HTR-8/SVneo (cell line): Measurements from ENCODE around the gene TEAD2.
"Not testable (repeated sequence)": the region's sequence is repeated elsewhere in the genome, so short reads cannot be mapped to it uniquely, and the experiment has no call there.

Source experiments
- DNase-seq: peaks from one replicate; pipeline ENCODE4 v3.0.0; 2011; ENCODE audit warnings: low spot score, mixed read lengths; ENCODE audit not compliant: insufficient read length
- FAIRE-seq: peaks from 2 replicates; lab custom pipeline; 2011; peaks lifted over from hg19 to GRCh38; lab: Jason Lieb, UNC

TEAD2 gene

DNA sequence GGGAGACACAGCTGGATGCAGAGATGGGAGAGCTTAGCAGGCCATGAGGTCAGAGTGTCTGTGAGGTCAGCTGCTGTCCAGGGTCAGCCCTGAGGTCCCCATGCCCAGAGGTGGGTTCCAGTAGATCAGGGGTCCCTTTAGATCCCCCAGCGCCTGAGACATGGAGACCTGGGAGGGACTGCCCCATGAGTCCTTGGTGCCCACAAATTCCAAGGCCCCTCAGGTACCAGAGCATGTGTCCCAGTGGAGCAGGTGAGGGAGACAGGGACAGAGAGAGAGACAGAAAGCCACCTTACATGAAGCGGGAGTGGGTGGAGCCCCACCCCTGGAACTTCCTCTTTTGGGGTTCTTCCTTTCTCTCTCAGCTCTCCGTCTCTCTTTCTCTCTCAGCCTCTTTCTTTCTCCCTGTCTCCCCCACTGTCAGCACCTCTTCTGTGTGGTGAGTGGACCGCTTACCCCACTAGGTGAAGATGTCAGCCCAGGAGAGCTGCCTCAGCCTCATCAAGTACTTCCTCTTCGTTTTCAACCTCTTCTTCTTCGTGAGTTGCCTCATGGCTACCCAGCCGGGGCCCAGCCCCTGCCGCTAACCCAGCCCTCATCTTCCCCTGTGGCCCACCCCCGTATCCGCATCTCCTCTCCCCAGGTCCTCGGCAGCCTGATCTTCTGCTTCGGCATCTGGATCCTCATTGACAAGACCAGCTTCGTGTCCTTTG, 27.0 kb downstream of the TEAD2 start, which contains the start of gene CD37:
TSS of gene CD37 (plus strand) at position 336 of the 713 bp plus-strand sequence. CDS start at position 471, 135 bp downstream.
- no peak for FAIRE-seq
- DNase-seq: no peak

DNA sequence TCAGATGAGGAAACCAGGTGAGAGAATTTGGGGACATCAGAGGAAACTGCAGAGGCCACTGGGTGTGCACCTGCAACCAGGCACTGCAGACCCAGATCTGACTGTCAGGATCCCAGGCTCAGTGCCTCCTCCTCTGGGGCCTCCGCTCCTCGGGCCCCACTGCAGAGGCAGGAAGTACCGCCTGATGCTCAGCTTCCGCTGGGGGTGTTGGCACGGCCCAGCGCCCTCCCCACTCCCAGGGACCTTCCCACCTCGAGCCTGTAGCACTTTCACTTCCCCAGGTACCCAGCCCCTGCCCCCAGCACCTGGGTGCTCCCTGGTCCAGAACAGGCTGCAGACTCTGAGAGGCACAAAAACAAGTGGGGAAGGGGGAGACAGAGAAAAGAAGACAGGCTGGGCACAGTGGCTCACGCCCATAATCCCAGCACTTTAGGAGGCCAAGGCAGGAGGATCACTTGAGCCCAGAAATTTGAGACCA, 28.4 kb downstream of the TEAD2 start:
- FAIRE-seq (no peak), DNase-seq (no peak)

DNA sequence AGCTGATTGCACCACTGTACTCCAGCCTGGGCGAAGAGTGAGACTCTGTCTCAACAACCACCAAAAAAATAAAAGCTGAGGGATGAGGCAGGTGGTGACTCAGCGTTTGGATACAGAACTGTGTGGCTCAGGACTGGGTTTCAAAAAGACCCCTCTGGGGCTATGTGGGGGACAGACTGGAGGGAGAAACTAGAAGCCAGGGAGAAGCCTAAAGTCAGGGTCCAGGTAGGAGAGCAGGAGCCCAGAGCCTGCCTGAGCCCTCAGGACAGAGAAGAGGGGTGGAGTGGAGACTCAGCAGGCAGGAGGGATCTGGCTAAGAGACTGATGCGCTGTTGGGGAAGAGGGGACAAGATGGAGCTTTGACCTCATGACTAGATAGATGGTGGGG, 28.8 kb downstream of the TEAD2 start:
- no peak for FAIRE-seq

DNA sequence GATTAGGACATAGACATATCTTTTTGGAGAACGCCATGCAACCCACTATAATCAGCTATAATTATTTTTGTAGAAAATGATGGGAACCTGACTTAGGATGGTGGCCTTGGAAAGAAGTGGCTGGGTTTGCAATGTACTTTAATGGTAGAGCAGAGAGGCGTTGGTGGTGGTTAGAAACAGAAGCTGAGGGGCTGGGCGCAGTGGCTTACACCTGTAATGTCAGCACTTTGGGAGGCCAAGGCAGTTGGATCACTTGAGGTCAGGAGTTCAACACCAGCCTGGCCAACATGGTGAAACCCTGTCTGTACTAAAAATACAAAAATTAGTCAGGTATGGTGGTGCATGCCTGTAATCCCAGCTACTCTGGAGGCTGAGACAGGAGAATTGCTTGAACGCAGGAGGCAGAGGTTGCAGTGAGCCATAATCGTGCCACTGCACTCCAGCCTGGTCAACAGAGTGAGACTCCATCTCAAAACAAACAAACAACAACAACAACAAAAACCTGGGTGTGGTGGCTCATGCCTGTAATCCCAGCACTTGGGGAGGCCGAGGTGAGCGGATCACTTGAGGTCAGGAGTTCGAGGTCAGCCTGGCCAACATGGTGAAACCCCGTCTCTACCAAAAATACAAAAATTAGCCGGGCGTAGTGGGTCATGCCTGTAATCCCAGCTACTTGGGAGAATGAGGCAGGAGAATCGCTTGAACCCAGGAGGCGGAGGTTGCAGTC, 29.4 kb downstream of the TEAD2 start:
- not testable (repeated sequence) for DNase-seq, FAIRE-seq

More for the DNA sequence above, 28.8 kb downstream of the TEAD2 start:
- no peak for DNase-seq

DNA sequence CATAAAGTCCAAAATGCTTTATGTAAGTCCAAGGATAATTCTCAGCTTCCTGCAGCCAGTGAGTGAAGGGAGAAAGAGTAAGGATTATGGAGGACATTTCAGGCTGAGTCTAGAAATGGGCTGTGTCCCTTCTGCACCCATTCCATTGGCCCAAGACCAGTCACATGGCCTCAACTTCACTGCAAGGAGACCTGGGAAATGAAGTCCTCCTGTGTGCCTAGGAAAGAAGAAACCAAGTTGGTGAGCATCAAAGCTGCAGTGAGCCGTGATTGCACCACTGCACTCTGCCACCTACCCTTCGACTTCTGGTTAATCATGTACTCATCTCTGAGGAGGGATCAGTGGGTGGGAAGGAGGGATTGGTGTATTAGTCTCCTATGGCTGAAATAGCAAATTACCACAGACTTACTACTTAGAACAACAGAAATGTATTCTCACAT, 30.6 kb downstream of the TEAD2 start:
- FAIRE-seq (no peak), DNase-seq (peak; percentile 38)

DNA sequence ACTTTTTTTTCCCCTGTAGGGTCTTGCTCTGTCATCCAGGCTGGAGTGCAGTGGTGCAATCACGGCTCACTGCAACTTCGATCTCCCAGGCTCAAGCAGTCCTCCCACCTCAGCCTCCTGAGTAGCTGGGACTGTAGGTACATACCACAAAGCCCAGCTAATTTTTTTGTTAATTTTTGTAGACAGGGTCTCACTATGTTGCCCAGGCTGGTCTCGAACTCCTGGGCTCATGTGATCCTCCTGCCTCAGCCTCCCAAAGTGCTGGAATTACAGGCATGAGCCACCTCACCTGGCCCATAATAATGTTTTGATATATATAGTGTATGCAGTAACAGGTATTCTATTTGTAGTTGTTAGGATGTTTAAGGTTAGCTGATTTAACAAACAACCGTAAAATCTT, 31.0 kb downstream of the TEAD2 start:
- not testable (repeated sequence) for FAIRE-seq, DNase-seq

DNA sequence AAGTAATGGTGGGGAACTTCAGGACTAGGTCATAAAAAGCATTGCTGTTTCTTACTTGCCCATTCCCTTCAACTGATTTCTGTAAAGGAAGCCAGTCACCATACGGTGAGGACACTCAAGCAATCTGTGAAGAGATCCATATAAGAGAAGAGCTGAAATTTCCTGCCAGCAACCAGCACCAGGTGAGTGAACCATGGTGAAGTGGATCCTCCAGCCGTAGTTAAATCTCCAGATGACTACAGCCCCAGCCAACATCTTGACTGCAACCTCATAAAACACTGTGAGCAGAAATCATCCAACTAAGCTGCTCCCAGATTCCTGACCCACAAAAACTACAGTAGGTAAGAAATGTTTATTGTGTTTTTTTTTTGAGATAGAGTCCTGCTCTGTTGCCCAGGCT, 33.5 kb downstream of the TEAD2 start:
- no peak for DNase-seq
- FAIRE-seq: no peak

DNA sequence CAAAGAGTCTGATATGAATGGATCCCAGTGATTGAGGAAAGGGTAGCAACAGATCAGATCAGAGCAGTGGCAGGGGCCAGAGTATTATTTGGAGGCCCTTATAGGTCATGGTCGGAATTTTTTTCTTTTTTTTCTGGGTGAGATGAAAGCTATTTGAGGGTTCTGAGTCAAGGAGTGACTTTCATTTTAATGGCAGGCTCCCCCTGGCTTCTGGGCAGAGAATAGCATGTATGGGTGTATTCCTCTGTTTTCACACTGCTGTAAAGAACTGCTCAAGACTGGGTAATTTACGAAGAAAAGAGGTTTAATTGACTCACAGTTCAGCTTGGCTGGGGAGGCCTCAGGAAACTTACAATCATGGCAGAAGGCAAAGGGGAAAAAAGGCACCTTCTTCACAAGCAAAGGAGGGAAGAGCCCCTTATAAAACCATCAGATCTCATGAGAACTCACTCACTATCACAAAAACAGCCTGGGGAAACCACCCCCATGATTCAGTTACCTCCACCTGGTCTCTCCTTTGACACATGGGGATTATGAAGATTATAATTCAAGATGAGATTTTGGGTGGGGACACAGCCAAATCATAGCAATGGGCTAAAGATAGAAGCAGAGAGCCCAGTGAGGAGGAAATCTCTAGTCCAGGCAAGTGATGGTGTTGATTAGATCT, 34.2 kb downstream of the TEAD2 start:
- peak; percentile 35 for DNase-seq
- no peak for FAIRE-seq

DNA sequence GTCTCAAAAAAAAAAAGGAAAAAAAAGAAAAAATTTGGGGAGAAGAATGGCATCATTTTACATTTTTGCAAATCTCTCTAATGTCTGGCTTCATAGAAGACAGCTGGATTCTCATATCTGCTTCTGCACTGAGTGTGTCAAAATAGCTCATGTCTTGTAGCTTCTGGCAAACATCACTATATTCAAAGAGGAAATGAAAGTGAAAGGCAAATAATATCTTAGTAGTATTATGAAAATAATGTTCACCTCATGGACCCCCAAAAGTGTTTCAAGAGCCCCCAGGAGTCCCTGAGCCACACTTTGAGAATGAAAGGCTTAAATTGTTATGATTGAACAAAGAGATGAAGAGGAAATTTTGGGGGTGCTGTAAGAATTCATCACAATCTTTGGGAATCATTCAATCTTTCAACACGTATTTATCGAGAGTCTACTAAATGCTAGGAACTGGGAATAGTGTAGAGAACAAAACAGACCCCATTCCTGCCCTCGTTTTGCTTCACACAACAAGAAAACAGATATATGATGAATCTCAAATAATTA, 36.0 kb downstream of the TEAD2 start:
- FAIRE-seq: no peak
- no peak for DNase-seq

DNA sequence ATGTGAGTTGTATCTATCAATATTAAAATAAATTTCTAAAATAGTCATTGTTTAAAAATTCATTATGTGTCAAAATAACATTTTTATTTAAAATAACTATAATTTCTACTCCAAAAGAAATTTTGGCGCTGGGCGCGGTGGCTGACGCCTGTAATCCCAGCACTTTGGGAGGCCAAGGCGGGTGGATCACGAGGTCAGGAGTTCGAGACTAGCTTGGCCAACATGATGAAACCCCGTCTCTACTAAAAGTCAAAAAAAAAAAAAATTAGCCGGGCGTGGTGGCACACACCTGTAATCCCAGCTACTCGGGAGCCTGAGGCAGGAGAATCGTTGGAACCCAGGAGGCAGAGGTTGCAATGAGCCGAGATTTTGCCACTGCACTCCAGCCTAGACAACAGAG, 36.5 kb downstream of the TEAD2 start:
- FAIRE-seq: not testable (repeated sequence)

DNA sequence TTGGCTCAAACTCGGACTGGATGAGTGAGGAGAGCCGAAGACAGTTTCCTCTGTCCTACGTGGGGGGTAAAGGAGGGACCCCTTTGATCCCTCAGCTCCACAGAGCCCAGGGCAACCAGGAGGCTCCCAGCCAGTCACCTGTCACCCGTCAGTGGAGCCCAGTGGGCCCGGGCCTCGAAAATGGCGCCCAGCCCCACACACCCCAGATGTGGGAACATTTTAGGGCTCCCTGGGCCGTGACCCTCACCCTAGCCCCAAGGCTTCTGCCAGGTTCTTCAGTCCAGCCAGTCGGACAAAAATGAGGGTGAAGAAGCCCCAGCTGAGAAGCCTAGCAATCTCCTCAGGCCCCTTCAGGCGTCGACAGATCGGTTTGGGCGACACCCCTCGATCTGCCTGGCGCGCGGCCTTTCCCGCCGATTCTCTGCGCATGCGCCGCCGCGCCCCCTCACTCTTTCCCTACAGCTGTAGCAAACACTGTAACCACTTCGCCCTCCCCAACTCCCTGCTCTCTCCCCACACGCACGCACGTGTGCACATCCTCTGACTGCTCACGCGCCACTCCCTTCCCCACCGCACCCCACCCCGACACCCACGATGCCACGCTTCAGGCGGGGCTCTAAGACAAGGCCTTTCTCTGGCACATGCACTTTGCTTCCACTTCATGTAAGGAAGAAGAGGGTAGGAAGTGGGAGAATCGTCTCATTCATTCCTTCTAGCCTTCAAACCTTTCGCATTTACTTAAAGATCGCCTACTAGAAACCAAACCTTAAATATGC, 37.2 kb downstream of the TEAD2 start, which contains the start of gene SLC6A16:
TSS of gene SLC6A16 (minus strand) at position 391 of the 776 bp plus-strand sequence. CDS start 13,844 bp downstream, outside the sequence.
- DNase-seq (no peak), FAIRE-seq (no peak)

More for the DNA sequence above, 36.5 kb downstream of the TEAD2 start:
- DNase-seq: not testable (repeated sequence)

DNA sequence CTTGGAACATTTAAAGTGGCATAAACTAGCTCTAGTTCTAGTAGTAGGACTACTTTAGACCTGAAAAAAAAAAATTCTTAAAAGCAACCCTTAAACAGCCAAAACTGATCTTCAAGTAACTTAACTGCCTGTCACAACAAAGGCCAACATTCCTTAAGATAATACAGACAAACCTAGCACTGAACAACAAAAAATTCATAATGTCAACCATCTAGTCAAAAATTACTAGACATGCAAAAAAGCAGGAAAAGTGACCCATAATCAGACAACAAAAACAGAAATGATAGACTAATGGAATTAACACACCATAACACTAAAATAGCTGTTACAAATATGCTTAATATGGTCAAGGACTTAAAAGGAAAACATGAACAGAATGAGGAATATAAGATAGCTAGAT, 43.9 kb downstream of the TEAD2 start:
- FAIRE-seq (no peak), DNase-seq (no peak)

DNA sequence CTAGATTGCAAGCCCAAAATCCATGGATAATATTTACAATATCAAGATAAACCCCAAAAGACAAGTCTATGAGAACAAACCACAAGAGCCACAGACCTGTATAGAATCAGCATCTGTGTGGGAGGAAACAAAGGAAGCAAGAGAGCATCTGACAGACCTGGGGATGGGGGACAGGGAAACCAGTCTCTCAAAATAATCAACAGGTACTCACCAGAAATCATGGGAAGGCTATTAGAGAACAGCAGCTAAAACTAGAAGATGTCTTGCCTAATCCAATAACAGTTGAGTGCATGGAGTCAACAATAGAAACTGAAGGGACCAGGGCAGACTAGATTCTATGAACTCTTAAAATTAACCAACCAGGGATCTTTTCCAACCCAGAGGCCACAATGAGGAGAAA, 45.9 kb downstream of the TEAD2 start:
- FAIRE-seq (no peak), DNase-seq (no peak)

DNA sequence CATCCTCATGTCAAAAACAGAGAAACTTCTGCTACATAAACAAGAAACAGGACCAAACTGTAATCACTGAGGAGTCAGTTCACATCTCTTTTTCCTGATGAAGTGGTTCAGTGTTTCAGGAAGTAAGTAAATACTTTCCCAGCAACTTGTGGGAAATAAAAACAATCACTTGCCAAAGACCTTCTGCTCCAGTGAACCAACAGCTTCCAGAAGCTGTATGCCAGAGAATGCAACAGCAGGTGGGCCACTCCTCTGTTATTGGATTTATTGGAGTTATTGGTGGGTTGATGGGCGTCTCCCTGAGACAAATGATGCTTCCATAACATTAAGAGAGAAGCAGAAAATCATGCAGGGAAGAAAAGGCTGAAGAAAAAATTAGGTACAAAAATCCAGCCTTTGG, 47.1 kb downstream of the TEAD2 start:
- FAIRE-seq (no peak), DNase-seq (no peak)

DNA sequence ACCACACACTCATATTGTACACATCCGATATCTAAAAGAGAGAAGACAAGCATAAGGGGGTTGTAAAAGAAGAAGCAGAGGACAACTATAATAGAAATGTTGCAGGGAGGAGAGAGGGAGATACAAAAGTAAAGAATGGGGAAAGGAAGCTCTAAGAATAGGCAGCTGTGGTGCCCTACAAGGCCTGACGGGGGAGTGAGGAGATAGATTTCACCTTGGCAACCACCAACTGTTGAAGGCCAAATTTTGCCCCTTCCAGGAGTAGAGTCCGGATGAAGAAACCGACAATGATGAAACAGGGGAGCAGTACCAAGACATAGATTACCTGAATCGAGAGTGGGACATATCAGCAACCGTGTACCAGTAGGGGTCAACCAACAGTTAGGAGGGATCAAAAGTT, 53.1 kb downstream of the TEAD2 start:
- no peak for FAIRE-seq
- DNase-seq: no peak

DNA sequence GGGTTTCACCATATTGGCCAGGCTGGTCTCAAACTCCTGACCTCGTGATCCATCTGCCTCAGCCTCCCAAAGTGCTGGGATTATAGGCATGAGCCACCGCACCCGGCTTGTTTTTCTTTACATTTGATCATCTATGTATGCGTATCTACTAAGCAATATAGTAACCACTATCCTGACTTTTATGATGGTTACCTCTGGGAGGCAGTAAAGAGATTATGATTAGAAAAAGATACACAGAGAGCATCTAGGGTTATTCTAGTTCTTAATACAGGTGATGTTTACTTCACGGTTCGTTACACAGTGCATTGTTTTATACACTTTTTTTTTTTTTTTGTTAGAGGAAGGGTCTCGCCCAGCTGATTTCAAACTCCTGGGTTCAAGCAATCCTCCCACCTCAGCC, 55.5 kb downstream of the TEAD2 start:
- DNase-seq, FAIRE-seq: not testable (repeated sequence)

DNA sequence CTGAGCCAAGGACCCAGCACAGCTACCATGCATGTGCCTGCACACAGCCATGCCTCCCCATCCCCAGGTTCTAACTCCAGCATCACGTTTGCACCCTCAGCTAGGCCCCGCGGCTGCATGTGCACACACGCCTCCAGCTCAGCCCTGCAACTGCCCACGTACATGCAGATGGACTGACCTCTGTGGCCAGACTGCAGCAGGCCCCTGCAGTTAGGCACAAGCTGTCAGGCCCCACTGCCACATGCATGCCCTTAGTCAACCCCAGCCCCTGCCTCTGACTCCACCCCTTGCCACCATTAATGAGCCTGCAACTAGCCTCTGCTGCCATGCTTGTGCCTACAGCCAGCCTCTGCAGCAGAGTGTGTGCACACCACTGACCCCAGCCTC, 60.4 kb downstream of the TEAD2 start:
- FAIRE-seq (no peak), DNase-seq (no peak)

DNA sequence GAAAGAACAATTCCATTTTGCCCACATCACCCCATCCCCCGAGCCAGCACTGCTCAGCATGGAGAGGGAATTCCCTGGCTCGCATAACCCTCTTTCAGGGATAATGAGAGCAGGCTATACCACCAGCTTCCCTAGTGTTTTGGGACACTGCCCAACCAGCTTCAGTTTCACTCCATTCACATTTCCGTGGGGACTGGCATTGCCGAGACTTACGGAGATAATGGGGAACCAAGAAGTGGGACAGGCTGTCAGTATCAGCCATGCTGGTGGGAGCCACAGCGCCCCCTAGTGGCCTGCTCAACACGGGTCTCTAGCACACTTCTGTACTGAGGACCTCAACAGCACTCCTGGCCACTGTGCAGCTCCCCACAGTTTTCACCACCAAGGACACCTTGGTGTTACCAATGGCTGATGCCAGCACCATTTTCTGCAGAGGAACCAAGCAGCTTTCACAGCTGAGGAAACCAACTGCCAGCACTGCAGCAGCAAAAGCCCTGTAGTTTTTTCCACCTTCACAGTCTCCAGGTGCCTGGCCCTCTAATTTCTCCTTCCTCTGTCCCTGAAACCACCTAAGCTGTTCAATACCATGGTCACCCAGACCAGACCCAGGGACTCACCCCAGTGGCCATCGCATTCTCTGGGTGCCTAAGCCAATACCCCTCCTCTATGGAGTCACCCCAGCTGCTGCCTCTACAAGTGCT, 60.9 kb downstream of the TEAD2 start:
- FAIRE-seq (peak; percentile 23), DNase-seq (peak; percentile 87)

DNA sequence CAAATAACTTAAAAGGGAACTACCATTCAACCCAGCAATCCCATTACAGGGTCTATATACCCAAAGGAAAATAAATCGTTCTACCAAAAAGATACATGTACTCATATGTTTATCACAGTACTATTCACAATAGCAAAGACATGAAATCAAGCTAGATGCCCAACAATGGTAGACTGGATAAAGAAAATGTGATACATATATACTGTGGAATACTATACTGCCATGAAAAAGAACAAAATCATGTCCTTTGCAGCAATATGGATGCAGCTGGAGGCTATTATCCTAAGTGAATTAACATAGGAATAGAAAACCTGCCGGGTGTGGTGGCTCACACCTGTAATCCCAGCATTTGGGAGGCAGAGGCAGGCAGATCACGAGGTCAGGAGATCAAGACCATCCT, 63.6 kb downstream of the TEAD2 start:
- FAIRE-seq, DNase-seq: not testable (repeated sequence)
